ENCODE results near the gene ZNF660.

The ZNF660 gene

GRCh38 chr3:44557074-44557473 is 27.7 kb upstream of the ZNF660 start:
- DNase-seq (ENCODE audit: low spot score) (no peak), ATAC-seq (ENCODE audit: low read depth) (no peak)
- Histone ChIP-seq H3K9me3 (ENCODE audit: severe bottlenecking) (no peaks in the 10 kb centered on the region), H3K4me1 (ENCODE audit: insufficient read depth, poor library complexity, severe bottlenecking) (no peaks in the 10 kb centered on the region), H3K36me3 (ENCODE audit: low read depth) (no peaks in the 10 kb centered on the region; the same call in 1 of the 2 replicates), H3K27ac (ENCODE audit: poor library complexity, severe bottlenecking) (no peak overlapping the region), H3K27me3 (ENCODE audit: insufficient read depth, poor library complexity, severe bottlenecking) (no peaks in the 10 kb centered on the region), H3K4me3 (ENCODE audit: severe bottlenecking) (no peak overlapping the region)
- TF ChIP-seq CTCF (IDR thresholded peaks at IDR 0.05; ENCODE audit: poor library complexity, severe bottlenecking) = no peak

GRCh38 chr3:44561076-44561475 is 23.7 kb upstream of the ZNF660 start:
- TF ChIP-seq CTCF (IDR thresholded peaks at IDR 0.05; ENCODE audit: poor library complexity, severe bottlenecking) = no peak
- ATAC-seq (ENCODE audit: low read depth) = no peak
- DNase-seq (ENCODE audit: low spot score) = no peak
- H3K4me3 ChIP-seq (ENCODE audit: severe bottlenecking) = no peak overlapping the region
- no peaks in the 10 kb centered on the region for H3K4me1 ChIP-seq (ENCODE audit: insufficient read depth, poor library complexity, severe bottlenecking)
- H3K9me3 ChIP-seq (ENCODE audit: severe bottlenecking) = peaks cover 2% of the 10 kb centered on the region
- no peaks in the 10 kb centered on the region; the same call in 1 of the 2 replicates for H3K36me3 ChIP-seq (ENCODE audit: low read depth)
- H3K27me3 ChIP-seq (ENCODE audit: insufficient read depth, poor library complexity, severe bottlenecking) = no peaks in the 10 kb centered on the region
- no peak overlapping the region for H3K27ac ChIP-seq (ENCODE audit: poor library complexity, severe bottlenecking)

GRCh38 chr3:44562147-44562546 is 22.6 kb upstream of the ZNF660 start:
- H3K36me3 ChIP-seq (ENCODE audit: low read depth) = no peaks in the 10 kb centered on the region

GRCh38 chr3:44568561-44568960 is 16.2 kb upstream of the ZNF660 start:
- Histone ChIP-seq H3K9me3 (ENCODE audit: severe bottlenecking) (peaks cover 5% of the 10 kb centered on the region), H3K27ac (ENCODE audit: poor library complexity, severe bottlenecking) (no peak overlapping the region), H3K4me1 (ENCODE audit: insufficient read depth, poor library complexity, severe bottlenecking) (no peaks in the 10 kb centered on the region), H3K36me3 (ENCODE audit: low read depth) (0 out of 2 replicates have a peak, but pooled peaks cover 3% of the 10 kb centered on the region), H3K27me3 (ENCODE audit: insufficient read depth, poor library complexity, severe bottlenecking) (no peaks in the 10 kb centered on the region), H3K4me3 (ENCODE audit: severe bottlenecking) (no peak overlapping the region)
- ATAC-seq (ENCODE audit: low read depth) (no peak), DNase-seq (ENCODE audit: low spot score) (no peak)
- TF ChIP-seq CTCF (IDR thresholded peaks at IDR 0.05; ENCODE audit: poor library complexity, severe bottlenecking) = no peak

More at GRCh38 chr3:44562147-44562546, 22.6 kb upstream of the ZNF660 start:
- Histone ChIP-seq H3K27ac (ENCODE audit: poor library complexity, severe bottlenecking) (no peak overlapping the region), H3K27me3 (ENCODE audit: insufficient read depth, poor library complexity, severe bottlenecking) (no peaks in the 10 kb centered on the region), H3K4me1 (ENCODE audit: insufficient read depth, poor library complexity, severe bottlenecking) (no peaks in the 10 kb centered on the region), H3K9me3 (ENCODE audit: severe bottlenecking) (peaks cover 2% of the 10 kb centered on the region), H3K4me3 (ENCODE audit: severe bottlenecking) (no peak overlapping the region)
- no peak for TF ChIP-seq CTCF (IDR thresholded peaks at IDR 0.05; ENCODE audit: poor library complexity, severe bottlenecking)
- ATAC-seq (ENCODE audit: low read depth) (no peak), DNase-seq (ENCODE audit: low spot score) (no peak)

GRCh38 chr3:44571024-44571423 is 13.7 kb upstream of the ZNF660 start:
- DNase-seq (ENCODE audit: low spot score) (no peak), ATAC-seq (ENCODE audit: low read depth) (no peak)

More at GRCh38 chr3:44571024-44571423, 13.7 kb upstream of the ZNF660 start:
- no peaks in the 10 kb centered on the region for H3K27me3 ChIP-seq (ENCODE audit: insufficient read depth, poor library complexity, severe bottlenecking)
- peaks cover 10% of the 10 kb centered on the region for H3K9me3 ChIP-seq (ENCODE audit: severe bottlenecking)
- no peak overlapping the region for H3K4me3 ChIP-seq (ENCODE audit: severe bottlenecking)
- 0 out of 2 replicates have a peak, but pooled peaks cover 3% of the 10 kb centered on the region for H3K36me3 ChIP-seq (ENCODE audit: low read depth)
- no peak overlapping the region for H3K27ac ChIP-seq (ENCODE audit: poor library complexity, severe bottlenecking)
- no peaks in the 10 kb centered on the region for H3K4me1 ChIP-seq (ENCODE audit: insufficient read depth, poor library complexity, severe bottlenecking)
- TF ChIP-seq CTCF (IDR thresholded peaks at IDR 0.05; ENCODE audit: poor library complexity, severe bottlenecking) = no peak

Measured in RWPE2 (cell line).